Measurements from ENCODE around the gene C2orf42. TPM values are rescaled to one million over a fixed set of nuclear protein-coding genes. Genes with fewer than 3 reads are reported as not detected.

The C2orf42 gene
- total RNA-seq, 1 donor from 2014 or later, result 25.4 TPM

DNA sequence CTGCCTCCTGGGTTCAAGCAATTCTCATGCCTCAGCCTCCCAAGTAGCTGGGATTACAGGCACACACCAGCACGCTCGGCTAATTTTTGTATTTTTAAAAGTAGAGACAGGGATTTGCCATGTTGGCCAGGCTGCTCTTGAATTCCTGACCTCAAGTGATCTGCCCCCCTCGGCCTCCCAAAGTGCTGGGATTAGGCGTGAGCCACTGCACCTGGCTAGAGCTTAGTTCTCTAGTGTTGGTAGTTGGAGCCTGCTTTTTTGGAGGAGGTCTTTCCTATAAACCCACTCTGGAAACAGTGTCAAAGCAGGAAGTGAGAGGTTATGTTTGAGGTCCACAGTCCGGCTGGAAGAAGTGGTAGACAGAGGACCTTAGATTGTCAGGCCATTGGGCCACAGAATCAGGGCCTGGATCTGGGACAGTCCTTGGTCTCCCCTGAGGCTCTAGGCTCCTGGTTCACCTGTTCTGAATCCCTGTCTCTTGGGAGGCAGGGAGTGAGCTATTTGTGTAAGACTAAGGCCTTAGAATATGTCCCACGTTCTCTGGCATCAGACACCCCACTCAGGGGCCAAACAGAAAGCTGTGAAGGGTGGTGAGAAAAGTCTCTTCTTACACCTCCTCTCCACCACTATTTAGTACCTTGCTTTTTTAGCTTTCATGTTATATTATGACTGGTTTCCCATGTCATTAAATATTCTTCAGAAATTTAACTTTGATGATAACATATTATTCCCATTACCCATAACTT, 69.0 kb downstream of the C2orf42 start:
- H3K4me1 ChIP-seq, result peaks cover 46% of the 10 kb centered on the region
- H3K9me3 ChIP-seq (ENCODE audit: low read depth), result no peaks in the 10 kb centered on the region
- H3K36me3 ChIP-seq, result no peaks in the 10 kb centered on the region
- peak overlapping the region; percentile 44 for H3K27ac ChIP-seq
- Mint-ChIP-seq H3K27ac (peak overlapping the region; percentile 89), H3K27me3 (ENCODE audit: insufficient read depth, low read depth) (peaks cover 24% of the 10 kb centered on the region), H3K4me1 (peaks cover 79% of the 10 kb centered on the region), H3K4me3 (no peak overlapping the region), H3K9me3 (no peaks in the 10 kb centered on the region), H3K36me3 (no peaks in the 10 kb centered on the region)
- peaks cover 59% of the 10 kb centered on the region for H3F3A ChIP-seq (ENCODE audit: low read depth)
- no peaks in the 10 kb centered on the region for H3K27me3 ChIP-seq
- TF ChIP-seq, protein P1, sequence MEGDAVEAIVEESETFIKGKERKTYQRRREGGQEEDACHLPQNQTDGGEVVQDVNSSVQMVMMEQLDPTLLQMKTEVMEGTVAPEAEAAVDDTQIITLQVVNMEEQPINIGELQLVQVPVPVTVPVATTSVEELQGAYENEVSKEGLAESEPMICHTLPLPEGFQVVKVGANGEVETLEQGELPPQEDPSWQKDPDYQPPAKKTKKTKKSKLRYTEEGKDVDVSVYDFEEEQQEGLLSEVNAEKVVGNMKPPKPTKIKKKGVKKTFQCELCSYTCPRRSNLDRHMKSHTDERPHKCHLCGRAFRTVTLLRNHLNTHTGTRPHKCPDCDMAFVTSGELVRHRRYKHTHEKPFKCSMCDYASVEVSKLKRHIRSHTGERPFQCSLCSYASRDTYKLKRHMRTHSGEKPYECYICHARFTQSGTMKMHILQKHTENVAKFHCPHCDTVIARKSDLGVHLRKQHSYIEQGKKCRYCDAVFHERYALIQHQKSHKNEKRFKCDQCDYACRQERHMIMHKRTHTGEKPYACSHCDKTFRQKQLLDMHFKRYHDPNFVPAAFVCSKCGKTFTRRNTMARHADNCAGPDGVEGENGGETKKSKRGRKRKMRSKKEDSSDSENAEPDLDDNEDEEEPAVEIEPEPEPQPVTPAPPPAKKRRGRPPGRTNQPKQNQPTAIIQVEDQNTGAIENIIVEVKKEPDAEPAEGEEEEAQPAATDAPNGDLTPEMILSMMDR (IDR thresholded peaks at IDR 0.05), result no peak
- no peak for TF ChIP-seq EZH2 (IDR thresholded peaks at IDR 0.05)
- no peak for TF ChIP-seq EZH2phosphoT487 (IDR thresholded peaks at IDR 0.05)
- H3K9ac ChIP-seq, result no peak overlapping the region
- H3K79me2 ChIP-seq (ENCODE audit: low read depth), result no peaks in the 10 kb centered on the region
- H3K4me3 ChIP-seq, result no peak overlapping the region
- peak; percentile 51 for DNase-seq (ENCODE audit: low spot score)
- H4K20me1 ChIP-seq (ENCODE audit: low read depth), result no peaks in the 10 kb centered on the region
- peak overlapping the region; percentile 45 for H3K4me2 ChIP-seq
- no peak overlapping the region for H2AFZ ChIP-seq (replicated peaks)

DNA sequence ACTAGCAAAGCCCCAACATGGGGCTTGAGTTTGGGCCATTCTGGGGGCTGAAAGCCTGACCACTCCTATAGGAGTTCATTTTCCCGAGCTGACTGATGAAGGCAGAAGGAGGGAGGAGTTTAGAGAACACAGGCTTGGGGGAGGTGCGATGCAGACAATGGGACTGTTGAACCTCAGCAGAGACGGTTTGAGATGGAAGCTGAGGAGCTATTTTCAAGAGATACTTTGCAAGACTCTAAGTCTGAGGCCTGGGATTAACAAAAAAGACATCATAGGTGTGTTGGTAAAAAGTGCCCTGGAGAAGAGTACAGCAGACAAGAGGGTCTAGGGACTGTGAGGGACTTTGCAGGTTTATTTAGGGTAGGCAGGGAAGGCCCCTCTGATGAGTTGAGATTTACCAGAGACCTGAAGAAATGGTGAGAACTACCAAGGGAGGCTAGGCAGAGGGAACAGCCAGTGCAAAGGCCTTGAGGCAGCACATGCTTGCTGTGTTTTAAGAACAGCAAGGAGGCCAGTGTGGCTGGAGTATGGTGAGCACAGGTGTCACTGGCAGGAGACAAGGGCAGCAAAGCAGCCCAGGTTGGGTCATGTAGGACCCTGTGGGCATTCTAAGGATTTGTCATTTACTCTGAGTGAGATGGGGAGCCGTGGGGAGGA, 71.9 kb downstream of the C2orf42 start:
- Histone ChIP-seq H3K9me3 (ENCODE audit: low read depth) (no peaks in the 10 kb centered on the region), H3K79me2 (ENCODE audit: low read depth) (no peaks in the 10 kb centered on the region), H3K27ac (no peak overlapping the region), H3K27me3 (no peaks in the 10 kb centered on the region), H3K4me3 (peak overlapping the region; percentile 19), H2AFZ (replicated peaks) (peak overlapping the region; percentile 38), H3K4me1 (peaks cover 58% of the 10 kb centered on the region), H3K9ac (no peak overlapping the region), H3K36me3 (no peaks in the 10 kb centered on the region), H4K20me1 (ENCODE audit: low read depth) (no peaks in the 10 kb centered on the region), H3K4me2 (peak overlapping the region; percentile 77), H3F3A (ENCODE audit: low read depth) (peaks cover 54% of the 10 kb centered on the region)
- H3K27me3 Mint-ChIP-seq (ENCODE audit: insufficient read depth, low read depth), result peaks cover 14% of the 10 kb centered on the region
- peaks cover 69% of the 10 kb centered on the region for H3K4me1 Mint-ChIP-seq
- H3K36me3 Mint-ChIP-seq, result no peaks in the 10 kb centered on the region
- peak overlapping the region; percentile 98 for H3K27ac Mint-ChIP-seq
- no peaks in the 10 kb centered on the region for H3K9me3 Mint-ChIP-seq
- peak overlapping the region; percentile 64 for H3K4me3 Mint-ChIP-seq
- TF ChIP-seq, protein P1 (IDR thresholded peaks at IDR 0.05), result no peak
- TF ChIP-seq EZH2phosphoT487 (IDR thresholded peaks at IDR 0.05) (no peak), EZH2 (IDR thresholded peaks at IDR 0.05) (no peak)
- DNase-seq (ENCODE audit: low spot score), result peak; percentile 70

DNA sequence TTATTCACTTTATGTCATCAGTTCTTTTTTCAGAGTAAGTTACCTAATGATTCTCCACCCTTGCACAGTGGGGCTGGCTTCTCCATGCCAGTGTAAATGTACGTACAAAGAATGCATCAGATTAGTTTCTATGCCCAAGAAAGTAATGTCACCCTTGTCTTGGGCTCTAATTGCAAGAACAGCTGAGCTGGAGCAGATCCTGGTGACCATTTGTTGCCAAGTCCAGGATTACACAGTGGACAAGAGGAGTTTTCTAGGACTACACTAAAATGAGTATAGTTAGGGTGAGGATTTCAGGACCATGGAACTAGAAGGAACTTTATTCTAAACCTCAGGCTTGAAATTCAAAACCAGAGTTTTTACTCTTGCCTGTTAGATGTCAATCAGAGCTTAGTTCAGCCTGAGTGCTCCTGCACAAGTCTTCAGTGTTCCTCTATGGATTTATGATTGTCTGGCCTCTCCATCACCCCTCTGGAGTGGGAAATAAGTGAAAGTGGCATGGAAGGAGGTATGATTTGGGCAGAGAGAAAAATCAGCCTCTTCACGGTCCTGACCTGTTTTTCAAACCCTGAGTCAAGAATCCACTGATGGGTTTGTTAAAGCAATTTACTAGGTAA, 73.8 kb downstream of the C2orf42 start:
- Histone ChIP-seq H3K9me3 (ENCODE audit: low read depth) (no peaks in the 10 kb centered on the region), H3K27me3 (no peaks in the 10 kb centered on the region), H3K4me3 (no peak overlapping the region), H3F3A (ENCODE audit: low read depth) (peaks cover 35% of the 10 kb centered on the region), H4K20me1 (ENCODE audit: low read depth) (no peaks in the 10 kb centered on the region), H3K4me2 (peak overlapping the region; percentile 59), H2AFZ (replicated peaks) (peak overlapping the region; percentile 54), H3K27ac (peak overlapping the region; percentile 55), H3K79me2 (ENCODE audit: low read depth) (no peaks in the 10 kb centered on the region), H3K4me1 (peaks cover 57% of the 10 kb centered on the region), H3K36me3 (no peaks in the 10 kb centered on the region), H3K9ac (no peak overlapping the region)
- peaks cover 9% of the 10 kb centered on the region for H3K27me3 Mint-ChIP-seq (ENCODE audit: insufficient read depth, low read depth)
- H3K36me3 Mint-ChIP-seq, result no peaks in the 10 kb centered on the region
- H3K4me1 Mint-ChIP-seq, result peaks cover 65% of the 10 kb centered on the region
- TF ChIP-seq, protein P1 (IDR thresholded peaks at IDR 0.05), result no peak
- TF ChIP-seq EZH2 (IDR thresholded peaks at IDR 0.05), result no peak
- TF ChIP-seq EZH2phosphoT487 (IDR thresholded peaks at IDR 0.05), result no peak
- H3K4me3 Mint-ChIP-seq, result peak overlapping the region; percentile 10
- no peak for DNase-seq (ENCODE audit: low spot score)
- H3K9me3 Mint-ChIP-seq, result no peaks in the 10 kb centered on the region
- H3K27ac Mint-ChIP-seq, result peak overlapping the region; percentile 42
